ENCODE results near the gene POLDIP2.

The POLDIP2 gene

GRCh38 chr17:28317966-28318758 lies 39.2 kb downstream of the POLDIP2 start:
- ATAC-seq (ENCODE audit: insufficient read depth, low read depth) = no peak
- H3K79me2 ChIP-seq (ENCODE audit: insufficient read depth, low read length) = peaks cover 46% of the 10 kb centered on the region
- H3K27ac ChIP-seq (ENCODE audit: low read length) = peak overlapping the region; percentile 77

DNA sequence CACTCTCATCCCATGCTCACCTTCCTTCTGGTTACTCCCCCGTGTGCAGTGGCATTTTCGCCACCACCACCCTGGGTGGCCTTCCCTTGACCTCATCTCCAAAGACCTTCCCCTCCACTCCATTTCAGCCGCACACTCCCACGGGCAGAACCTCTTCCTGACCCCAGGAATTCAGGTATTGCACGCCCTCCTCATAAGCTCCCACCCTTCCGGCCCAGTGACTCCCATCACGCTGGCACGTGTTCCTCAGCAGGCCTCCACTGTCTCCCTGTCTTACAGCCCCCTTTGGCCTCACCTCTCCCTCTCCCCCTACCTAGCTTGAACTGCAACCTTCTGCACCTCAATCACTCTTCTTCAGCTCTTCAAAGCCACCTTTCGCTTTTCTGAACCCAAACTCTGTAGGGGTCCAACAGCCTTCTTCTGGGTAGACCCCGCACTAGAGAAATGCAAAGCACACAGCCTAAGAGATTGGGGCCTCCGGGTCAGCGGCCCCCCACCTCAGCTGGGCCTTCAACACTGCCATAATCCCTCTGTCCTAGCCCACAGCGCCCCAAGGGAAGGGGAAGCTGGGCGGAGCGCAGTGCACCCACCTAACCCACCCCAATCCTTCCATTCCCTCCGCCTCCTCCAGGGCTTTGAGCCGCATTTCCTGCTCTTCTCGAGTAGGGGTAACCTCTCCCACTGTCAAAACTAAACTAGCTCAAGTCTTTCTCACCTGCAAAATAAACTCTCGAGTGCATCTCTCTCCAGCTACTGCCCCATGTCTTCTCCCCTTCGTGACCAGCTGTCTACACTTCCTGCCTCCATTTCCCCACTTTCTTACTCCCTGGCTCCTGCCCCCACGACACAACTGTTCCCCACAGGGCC lies 40.0 kb downstream of the POLDIP2 start:
- no peak for DNase-seq
- Histone ChIP-seq H3K9me3 (ENCODE audit: insufficient read depth, low read length, severe bottlenecking) (no peaks in the 10 kb centered on the region), H3K27me3 (ENCODE audit: insufficient read depth, low read length, poor library complexity) (peaks cover 11% of the 10 kb centered on the region), H3K9ac (ENCODE audit: low read depth, low read length) (peak overlapping the region; percentile 68), H3K27ac (ENCODE audit: low read length) (no peak overlapping the region; the same call in 1 of the 2 replicates), H3K36me3 (ENCODE audit: insufficient read depth, low read length) (peaks cover 16% of the 10 kb centered on the region), H3K4me2 (ENCODE audit: insufficient read depth, low read length) (peak overlapping the region; percentile 77), H4K20me1 (ENCODE audit: insufficient read depth, low read length) (peaks cover 14% of the 10 kb centered on the region; the same call in 1 of the 2 replicates), H3K4me3 (ENCODE audit: low read depth in 1 of 2, low read length in 2 of 2) (peak overlapping the region in 1 of 2 experiments; percentile 65; a peak in 2 of 4 replicates), H2AFZ (ENCODE audit: low read depth, low read length) (peak overlapping the region; percentile 82), H3K4me1 (ENCODE audit: insufficient read depth, low read length) (peaks cover 41% of the 10 kb centered on the region), H3K79me2 (ENCODE audit: insufficient read depth, low read length) (peaks cover 37% of the 10 kb centered on the region)
- no peak for ATAC-seq (ENCODE audit: insufficient read depth, low read depth)
- TF ChIP-seq, protein P1, sequence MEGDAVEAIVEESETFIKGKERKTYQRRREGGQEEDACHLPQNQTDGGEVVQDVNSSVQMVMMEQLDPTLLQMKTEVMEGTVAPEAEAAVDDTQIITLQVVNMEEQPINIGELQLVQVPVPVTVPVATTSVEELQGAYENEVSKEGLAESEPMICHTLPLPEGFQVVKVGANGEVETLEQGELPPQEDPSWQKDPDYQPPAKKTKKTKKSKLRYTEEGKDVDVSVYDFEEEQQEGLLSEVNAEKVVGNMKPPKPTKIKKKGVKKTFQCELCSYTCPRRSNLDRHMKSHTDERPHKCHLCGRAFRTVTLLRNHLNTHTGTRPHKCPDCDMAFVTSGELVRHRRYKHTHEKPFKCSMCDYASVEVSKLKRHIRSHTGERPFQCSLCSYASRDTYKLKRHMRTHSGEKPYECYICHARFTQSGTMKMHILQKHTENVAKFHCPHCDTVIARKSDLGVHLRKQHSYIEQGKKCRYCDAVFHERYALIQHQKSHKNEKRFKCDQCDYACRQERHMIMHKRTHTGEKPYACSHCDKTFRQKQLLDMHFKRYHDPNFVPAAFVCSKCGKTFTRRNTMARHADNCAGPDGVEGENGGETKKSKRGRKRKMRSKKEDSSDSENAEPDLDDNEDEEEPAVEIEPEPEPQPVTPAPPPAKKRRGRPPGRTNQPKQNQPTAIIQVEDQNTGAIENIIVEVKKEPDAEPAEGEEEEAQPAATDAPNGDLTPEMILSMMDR (IDR thresholded peaks at IDR 0.05; ENCODE audit: borderline replicate concordance, extremely low read depth, low read length, poor library complexity, severe bottlenecking) = no peak
- no peak for TF ChIP-seq EZH2 (IDR thresholded peaks at IDR 0.05; ENCODE audit: borderline replicate concordance, low read depth, low read length, severe bottlenecking)

More at GRCh38 chr17:28317966-28318758, 39.2 kb downstream of the POLDIP2 start:
- H3K27me3 ChIP-seq (ENCODE audit: insufficient read depth, low read length, poor library complexity) = peaks cover 5% of the 10 kb centered on the region
- H3K4me3 ChIP-seq (ENCODE audit: low read depth in 1 of 2, low read length in 2 of 2) = peak overlapping the region; percentile 32 to 65; a peak in 3 of 4 replicates
- H3K9ac ChIP-seq (ENCODE audit: low read depth, low read length) = peak overlapping the region; percentile 68
- TF ChIP-seq EZH2 (IDR thresholded peaks at IDR 0.05; ENCODE audit: borderline replicate concordance, low read depth, low read length, severe bottlenecking) = no peak
- TF ChIP-seq, protein P1 (IDR thresholded peaks at IDR 0.05; ENCODE audit: borderline replicate concordance, extremely low read depth, low read length, poor library complexity, severe bottlenecking) = no peak
- H4K20me1 ChIP-seq (ENCODE audit: insufficient read depth, low read length) = peaks cover 14% of the 10 kb centered on the region; the same call in 1 of the 2 replicates
- DNase-seq = no peak
- H3K4me2 ChIP-seq (ENCODE audit: insufficient read depth, low read length) = peak overlapping the region; percentile 77
- peak overlapping the region; percentile 82 for H2AFZ ChIP-seq (ENCODE audit: low read depth, low read length)
- H3K9me3 ChIP-seq (ENCODE audit: insufficient read depth, low read length, severe bottlenecking) = no peaks in the 10 kb centered on the region
- peaks cover 20% of the 10 kb centered on the region for H3K36me3 ChIP-seq (ENCODE audit: insufficient read depth, low read length)
- peaks cover 44% of the 10 kb centered on the region for H3K4me1 ChIP-seq (ENCODE audit: insufficient read depth, low read length)

DNA sequence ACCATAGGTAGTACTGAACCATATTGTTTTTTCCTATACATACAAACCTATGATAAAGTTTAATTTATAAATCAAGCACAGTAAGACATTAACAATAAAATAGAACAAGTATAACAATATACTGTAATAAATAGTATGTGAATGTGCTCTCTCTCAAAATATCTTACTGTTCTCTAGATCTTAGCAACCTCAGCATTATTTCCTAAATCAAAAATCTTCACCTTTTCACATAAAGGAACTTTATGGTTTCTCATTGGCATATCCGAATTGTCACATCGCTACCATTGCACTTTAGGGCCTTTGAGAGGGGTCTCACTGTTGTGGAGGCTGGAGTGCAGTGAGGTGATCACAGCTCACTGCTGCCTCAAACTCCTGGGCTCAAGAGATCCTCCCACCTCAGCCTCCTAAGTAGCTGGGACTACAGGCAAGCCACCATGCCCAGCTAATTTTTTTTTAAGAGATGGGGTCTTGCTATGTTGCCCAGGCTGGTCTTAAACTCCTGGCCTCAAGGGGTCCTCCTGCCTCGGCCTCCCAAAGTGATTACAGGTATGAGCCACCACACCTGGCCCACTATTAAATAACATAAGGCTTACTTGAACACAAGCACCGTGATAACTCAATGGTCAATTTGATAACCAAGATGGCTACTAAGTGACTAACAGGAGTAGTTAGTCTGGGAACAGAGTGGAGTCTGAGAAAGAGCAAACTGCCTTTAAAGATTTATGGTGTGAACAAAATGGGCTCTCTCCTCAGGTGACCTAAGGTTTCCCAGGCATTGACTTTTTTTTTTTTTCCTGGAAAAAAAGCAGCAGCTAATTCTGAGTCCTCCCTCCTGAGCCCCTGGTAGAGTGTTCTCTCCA lies 41.3 kb downstream of the POLDIP2 start:
- H3K9ac ChIP-seq (ENCODE audit: low read depth, low read length) = no peak overlapping the region
- no peak overlapping the region for H3K4me3 ChIP-seq (ENCODE audit: low read depth in 1 of 2, low read length in 2 of 2)
- peaks cover 29% of the 10 kb centered on the region for H3K4me1 ChIP-seq (ENCODE audit: insufficient read depth, low read length)
- DNase-seq = no peak
- H3K36me3 ChIP-seq (ENCODE audit: insufficient read depth, low read length) = peaks cover 11% of the 10 kb centered on the region
- no peak for TF ChIP-seq EZH2 (IDR thresholded peaks at IDR 0.05; ENCODE audit: borderline replicate concordance, low read depth, low read length, severe bottlenecking)
- no peak for ATAC-seq (ENCODE audit: insufficient read depth, low read depth)
- no peak overlapping the region for H3K27ac ChIP-seq (ENCODE audit: low read length)
- H3K79me2 ChIP-seq (ENCODE audit: insufficient read depth, low read length) = peaks cover 25% of the 10 kb centered on the region
- H3K27me3 ChIP-seq (ENCODE audit: insufficient read depth, low read length, poor library complexity) = peaks cover 11% of the 10 kb centered on the region
- H3K9me3 ChIP-seq (ENCODE audit: insufficient read depth, low read length, severe bottlenecking) = no peaks in the 10 kb centered on the region
- peaks cover 7% of the 10 kb centered on the region; the same call in 1 of the 2 replicates for H4K20me1 ChIP-seq (ENCODE audit: insufficient read depth, low read length)
- no peak overlapping the region for H2AFZ ChIP-seq (ENCODE audit: low read depth, low read length)
- no peak overlapping the region for H3K4me2 ChIP-seq (ENCODE audit: insufficient read depth, low read length)
